DND-41 (cell line): Measurements from ENCODE around the gene MEMO1.
"Not testable (repeated sequence)": the region's sequence is repeated elsewhere in the genome, so short reads cannot be mapped to it uniquely, and the experiment has no call there.

Experiments
- ATAC-seq: fragments of 200-7000 bp; cut with Tn5 transposase; 3 replicates; pipeline ENCODE4 v1.9.1; 2021; ENCODE audit warnings: low read depth; ENCODE audit not compliant: insufficient read depth
- DNase-seq: peaks from one replicate; pipeline ENCODE4 v3.0.0-alpha.2; 2020
- H2AFZ ChIP-seq: 2 replicates; pipeline ENCODE4 v1.6.0; 2012; ENCODE audit warnings: low read depth, low read length
- H3K27ac ChIP-seq: 2 replicates; pipeline ENCODE4 v1.5.1; 2012; ENCODE audit warnings: low read length, inconsistent platforms
- H3K27me3 ChIP-seq: fragments of 200-600 bp; sonication (generic); 2 replicates; pipeline ENCODE4 v1.6.0; 2012; ENCODE audit warnings: low read length, mild to moderate bottlenecking, inconsistent platforms; ENCODE audit not compliant: insufficient read depth, poor library complexity
- H3K36me3 ChIP-seq: 2 replicates; pipeline ENCODE4 v1.5.1; 2012; ENCODE audit warnings: low read length, inconsistent platforms; ENCODE audit not compliant: insufficient read depth
- H3K4me1 ChIP-seq: 2 replicates; pipeline ENCODE4 v1.5.1; 2012; ENCODE audit warnings: mild to moderate bottlenecking, low read length; ENCODE audit not compliant: insufficient read depth
- H3K4me2 ChIP-seq: 2 replicates; pipeline ENCODE4 v1.6.0; 2012; ENCODE audit warnings: mild to moderate bottlenecking, moderate library complexity, low read length, inconsistent platforms; ENCODE audit not compliant: insufficient read depth
- H3K4me3 ChIP-seq, 2 experiments: fragments of 200-600 bp in 1 of 2; shearing (Covaris generic) in 1 of 2; 2 replicates each; pipeline ENCODE4 v1.5.1; 2012 to 2016; ENCODE audit warnings: inconsistent platforms in 2 of 2, low read length in 2 of 2, mild to moderate bottlenecking in 2 of 2, low read depth in 1 of 2, moderate library complexity in 1 of 2
- H3K79me2 ChIP-seq: 2 replicates; pipeline ENCODE4 v1.6.0; 2012; ENCODE audit warnings: low read length, inconsistent platforms; ENCODE audit not compliant: insufficient read depth
- H3K9ac ChIP-seq: 2 replicates; pipeline ENCODE4 v1.6.0; 2012; ENCODE audit warnings: low read depth, mild to moderate bottlenecking, inconsistent platforms, low read length, moderate library complexity
- H3K9me3 ChIP-seq: 2 replicates; pipeline ENCODE4 v1.5.1; 2012; ENCODE audit warnings: low read length, moderate library complexity, mild to moderate bottlenecking, inconsistent platforms; ENCODE audit not compliant: insufficient read depth, severe bottlenecking
- H4K20me1 ChIP-seq: 2 replicates; pipeline ENCODE4 v1.6.0; 2012; ENCODE audit warnings: low read length; ENCODE audit not compliant: insufficient read depth
- CTCF ChIP-seq: IDR thresholded peaks from 2 replicates; pipeline ENCODE4 v1.5.1; 2012; ENCODE audit warnings: borderline replicate concordance, low read length, moderate library complexity, mild to moderate bottlenecking; ENCODE audit not compliant: poor library complexity, severe bottlenecking; ENCODE audit errors: extremely low read depth
- EZH2 ChIP-seq: IDR thresholded peaks from 3 replicates; pipeline ENCODE4 v1.6.1; 2012; ENCODE audit warnings: borderline replicate concordance, low read depth, mild to moderate bottlenecking, moderate library complexity, low read length, inconsistent platforms; ENCODE audit not compliant: severe bottlenecking

MEMO1 gene

GRCh38 chr2:31859959-31860358 is 150.8 kb downstream of the MEMO1 start:
- DNase-seq, result no peak
- no peaks in the 10 kb centered on the region for H4K20me1 ChIP-seq
- H2AFZ ChIP-seq, result no peak overlapping the region
- H3K36me3 ChIP-seq, result no peaks in the 10 kb centered on the region
- no peak overlapping the region for H3K4me2 ChIP-seq
- no peaks in the 10 kb centered on the region for H3K9me3 ChIP-seq
- no peak overlapping the region for H3K4me3 ChIP-seq
- no peak overlapping the region for H3K9ac ChIP-seq
- TF ChIP-seq EZH2, result no peak
- no peak for TF ChIP-seq CTCF
- ATAC-seq, result no peak
- H3K27me3 ChIP-seq, result no peaks in the 10 kb centered on the region
- no peaks in the 10 kb centered on the region for H3K79me2 ChIP-seq
- H3K4me1 ChIP-seq, result no peaks in the 10 kb centered on the region
- H3K27ac ChIP-seq, result no peak overlapping the region

- Histone ChIP-seq H2AFZ (no peak overlapping the region), H3K9me3 (no peaks in the 10 kb centered on the region), H3K36me3 (no peaks in the 10 kb centered on the region), H3K4me3 (no peak overlapping the region), H3K27ac (no peak overlapping the region), H3K9ac (no peak overlapping the region), H3K4me1 (no peaks in the 10 kb centered on the region), H4K20me1 (no peaks in the 10 kb centered on the region), H3K4me2 (no peak overlapping the region), H3K79me2 (no peaks in the 10 kb centered on the region), H3K27me3 (no peaks in the 10 kb centered on the region)
- ATAC-seq (no peak), DNase-seq (no peak)
- TF ChIP-seq CTCF (no peak), EZH2 (no peak)
These were observed 157.3 kb downstream of the MEMO1 start for GRCh38 chr2:31853521-31853920.

- not testable (repeated sequence) for H2AFZ ChIP-seq, H3K4me3 ChIP-seq, DNase-seq, H3K4me1 ChIP-seq, H4K20me1 ChIP-seq, ATAC-seq, H3K79me2 ChIP-seq, H3K27ac ChIP-seq, H3K27me3 ChIP-seq, H3K9ac ChIP-seq, H3K4me2 ChIP-seq, H3K9me3 ChIP-seq, H3K36me3 ChIP-seq
These were observed 168.7 kb downstream of the MEMO1 start for GRCh38 chr2:31842150-31842549.

GRCh38 chr2:31835450-31835849 is 175.4 kb downstream of the MEMO1 start:
- Histone ChIP-seq H3K4me2 (no peak overlapping the region), H3K79me2 (no peaks in the 10 kb centered on the region), H3K9me3 (no peaks in the 10 kb centered on the region), H3K27ac (no peak overlapping the region), H3K4me1 (no peaks in the 10 kb centered on the region), H3K9ac (no peak overlapping the region), H4K20me1 (no peaks in the 10 kb centered on the region), H3K36me3 (no peaks in the 10 kb centered on the region), H3K4me3 (no peak overlapping the region), H3K27me3 (no peaks in the 10 kb centered on the region), H2AFZ (no peak overlapping the region)
- DNase-seq (no peak), ATAC-seq (no peak)
- TF ChIP-seq CTCF, result no peak
- TF ChIP-seq EZH2, result no peak
